IMR-90 (cell line): ENCODE data around the gene CCDC141. TPM values are rescaled to one million over a fixed set of nuclear protein-coding genes. Genes with fewer than 3 reads are reported as not detected.

Experiments used
- ATAC-seq: fragments of 200-7000 bp; cut with Tn5 transposase; 2 replicates; pipeline ENCODE4 v1.9.1; 2020; ENCODE audit warnings: low read depth, mild to moderate bottlenecking, moderate library complexity
- BruUV-seq: library from RNA; stranded (reverse); fragments of 400-500 nt; replicated peaks from 2 replicates; lab custom pipeline; 2021; lab: Mats Ljungman, UMichigan
- CTCF ChIA-PET: fragments of 300-600 bp; formaldehyde crosslinking; extraction: SDS; loops from one replicate; lab custom pipeline; 2021; ENCODE audit warnings: antibody characterized with exemption; lab: Yijun Ruan, JAX
- POLR2A ChIA-PET: fragments of 300-600 bp; sonication (Branson Sonifier 250); formaldehyde crosslinking; loops from one replicate; lab custom pipeline; 2022; ENCODE audit warnings: antibody characterized with exemption; ENCODE audit not compliant: unreplicated experiment; lab: Charles Lee
- DNase-seq: peaks from one replicate; pipeline ENCODE4 v3.0.0; 2013
- H2AFZ ChIP-seq: replicated peaks from 2 replicates; pipeline ENCODE3; 2013; ENCODE audit warnings: low read length, mild to moderate bottlenecking; ENCODE audit not compliant: poor library complexity
- H2AK5ac ChIP-seq: 2 replicates; pipeline ENCODE4 v1.6.1; 2013; ENCODE audit warnings: low read depth, low read length, inconsistent platforms
- H2AK9ac ChIP-seq: replicated peaks from 2 replicates; pipeline ENCODE3; 2013; ENCODE audit warnings: mild to moderate bottlenecking, low read depth, low read length, moderate library complexity; ENCODE audit not compliant: poor library complexity
- H2BK120ac ChIP-seq: 2 replicates; pipeline ENCODE4 v1.6.1; 2013; ENCODE audit warnings: low read depth, low read length, inconsistent platforms
- H2BK15ac ChIP-seq: 3 replicates; pipeline ENCODE4 v1.6.1; 2013; ENCODE audit warnings: low read depth, low read length, inconsistent platforms
- H2BK20ac ChIP-seq: 2 replicates; pipeline ENCODE4 v1.6.1; 2013; ENCODE audit warnings: low read depth, mild to moderate bottlenecking, inconsistent platforms, low read length, moderate library complexity
- H2BK5ac ChIP-seq: 2 replicates; pipeline ENCODE4 v1.6.1; 2013; ENCODE audit warnings: mild to moderate bottlenecking, low read depth, low read length, inconsistent platforms; ENCODE audit not compliant: poor library complexity, severe bottlenecking
- H3K14ac ChIP-seq: replicated peaks from 2 replicates; pipeline ENCODE4 v1.6.1; 2013; ENCODE audit warnings: low read depth, low read length, inconsistent platforms
- H3K18ac ChIP-seq: 2 replicates; pipeline ENCODE4 v1.6.1; 2013; ENCODE audit warnings: low read depth, low read length, control low read depth
- H3K23ac ChIP-seq: 2 replicates; pipeline ENCODE4 v1.6.1; 2013; ENCODE audit warnings: low read depth, low read length, inconsistent platforms
- H3K27ac ChIP-seq: 2 replicates; pipeline ENCODE4 v1.5.1; 2013; ENCODE audit warnings: mild to moderate bottlenecking, control low read depth, low read length; ENCODE audit not compliant: insufficient read depth
- H3K27me3 ChIP-seq: 2 replicates; pipeline ENCODE4 v1.6.1; 2013; ENCODE audit warnings: low read length; ENCODE audit not compliant: control insufficient read depth, insufficient read depth
- H3K36me3 ChIP-seq: 2 replicates; pipeline ENCODE4 v1.6.1; 2013; ENCODE audit warnings: low read length, mixed read lengths; ENCODE audit not compliant: control insufficient read depth, insufficient read depth
- H3K4ac ChIP-seq: 2 replicates; pipeline ENCODE4 v1.6.1; 2013; ENCODE audit warnings: low read depth, low read length, inconsistent platforms
- H3K4me1 ChIP-seq: 2 replicates; pipeline ENCODE4 v1.6.1; 2013; ENCODE audit warnings: low read length, mixed read lengths; ENCODE audit not compliant: control insufficient read depth, insufficient read depth
- H3K4me2 ChIP-seq: 2 replicates; pipeline ENCODE4 v1.6.1; 2013; ENCODE audit warnings: low read depth, mild to moderate bottlenecking, control low read depth, low read length, moderate library complexity
- H3K4me3 ChIP-seq: 2 replicates; pipeline ENCODE4 v1.5.1; 2013; ENCODE audit warnings: low read depth, mild to moderate bottlenecking, control low read depth, low read length, moderate library complexity; ENCODE audit not compliant: insufficient read depth
- H3K56ac ChIP-seq: 2 replicates; pipeline ENCODE4 v1.6.1; 2013; ENCODE audit warnings: low read length, inconsistent platforms; ENCODE audit not compliant: insufficient read depth; ENCODE audit errors: extremely low read depth
- H3K79me1 ChIP-seq, 2 experiments: 2 replicates each; pipeline ENCODE4 v1.6.1; 2013; ENCODE audit warnings: low read length in 2 of 2, inconsistent platforms in 1 of 2, low read depth in 1 of 2
- H3K9ac ChIP-seq: 2 replicates; pipeline ENCODE4 v1.6.1; 2013; ENCODE audit warnings: low read depth, low read length, control low read depth
- H3K9me1 ChIP-seq: 2 replicates; pipeline ENCODE4 v1.6.1; 2013; ENCODE audit warnings: low read length, inconsistent platforms; ENCODE audit not compliant: insufficient read depth
- H3K9me3 ChIP-seq: 2 replicates; pipeline ENCODE4 v1.6.1; 2013; ENCODE audit warnings: low read length; ENCODE audit not compliant: control insufficient read depth, insufficient read depth
- H4K20me1 ChIP-seq: 2 replicates; pipeline ENCODE4 v1.6.1; 2013; ENCODE audit warnings: low read length, inconsistent platforms; ENCODE audit not compliant: insufficient read depth
- H4K5ac ChIP-seq: 2 replicates; pipeline ENCODE4 v1.6.1; 2013; ENCODE audit warnings: mild to moderate bottlenecking, low read depth, low read length, control low read depth
- H4K8ac ChIP-seq, 2 experiments: 2 replicates each; pipeline ENCODE4 v1.6.1; 2013; ENCODE audit warnings: low read depth in 2 of 2, low read length in 2 of 2, control low read depth in 1 of 2, inconsistent platforms in 1 of 2
- H4K91ac ChIP-seq: 2 replicates; pipeline ENCODE4 v1.6.1; 2013; ENCODE audit warnings: low read depth, low read length, inconsistent platforms; ENCODE audit not compliant: insufficient read depth
- BHLHE40 ChIP-seq: fragments of 150-350 bp; IDR thresholded peaks from 2 replicates; pipeline ENCODE4 v1.6.1; 2016; ENCODE audit warnings: mild to moderate bottlenecking, low read depth, low read length
- CEBPB ChIP-seq: IDR thresholded peaks from 2 replicates; pipeline ENCODE4 v1.6.1; 2012; ENCODE audit warnings: low read depth, low read length, improper control_type of control experiment
- CHD1 ChIP-seq: IDR thresholded peaks from 2 replicates; pipeline ENCODE4 v1.6.1; 2012; ENCODE audit warnings: low read depth, low read length, improper control_type of control experiment
- FOS ChIP-seq: fragments of 150-350 bp; IDR thresholded peaks from 2 replicates; pipeline ENCODE4 v1.6.1; 2016; ENCODE audit warnings: low read depth, low read length
- MAFK ChIP-seq: IDR thresholded peaks from 2 replicates; pipeline ENCODE4 v1.6.1; 2012; ENCODE audit warnings: low read depth, low read length, improper control_type of control experiment
- MAZ ChIP-seq: IDR thresholded peaks from 2 replicates; pipeline ENCODE4 v1.6.1; 2012; ENCODE audit warnings: low read depth, mild to moderate bottlenecking, low read length, improper control_type of control experiment, moderate library complexity, borderline replicate concordance
- MXI1 ChIP-seq: IDR thresholded peaks from 2 replicates; pipeline ENCODE4 v1.6.1; 2012; ENCODE audit warnings: low read depth, mild to moderate bottlenecking, low read length, moderate library complexity, borderline replicate concordance
- NFE2L2 ChIP-seq: fragments of 150-350 bp; IDR thresholded peaks from 2 replicates; pipeline ENCODE4 v1.6.1; 2016; ENCODE audit warnings: low read depth, mild to moderate bottlenecking, low read length
- POLR2A ChIP-seq: IDR thresholded peaks from 2 replicates; pipeline ENCODE4 v1.6.1; 2012; ENCODE audit warnings: mild to moderate bottlenecking, low read depth, low read length
- RAD21 ChIP-seq: IDR thresholded peaks from 2 replicates; pipeline ENCODE4 v1.6.1; 2012; ENCODE audit warnings: low read length, improper control_type of control experiment
- RCOR1 ChIP-seq: IDR thresholded peaks from 2 replicates; pipeline ENCODE4 v1.6.1; 2012; ENCODE audit warnings: mild to moderate bottlenecking, low read length, improper control_type of control experiment; ENCODE audit not compliant: insufficient replicate concordance
- RFX5 ChIP-seq: IDR thresholded peaks from 2 replicates; pipeline ENCODE4 v1.8.0; 2012; ENCODE audit warnings: low read depth, mild to moderate bottlenecking, low read length, moderate library complexity
- SMC3 ChIP-seq: fragments of 150-350 bp; IDR thresholded peaks from 2 replicates; pipeline ENCODE4 v1.6.1; 2016; ENCODE audit warnings: low read depth, mild to moderate bottlenecking, antibody characterized with exemption, low read length, moderate library complexity
- WGBS, 2 experiments: methylation state at CpG; one replicate each; pipeline versions ENCODE4 v1.1.5 to v1.1.7; 2013; ENCODE audit warnings: missing lambda C conversion rate in 2 of 2; ENCODE audit not compliant: insufficient read length in 1 of 2; ENCODE audit errors: extremely low coverage in 2 of 2; 5-methylcytosine and 5-hydroxymethylcytosine counted together
- dilution Hi-C: fragments of 300-500 bp; cut with HindIII; formaldehyde crosslinking; loops from one replicate; pipeline ENCODE4 v1.14.3; 2018; ENCODE audit warnings: low sequenced_read_pairs; ENCODE audit not compliant: unreplicated experiment
- in situ Hi-C: fragments of 300-500 bp; cut with MboI; formaldehyde crosslinking; loops from 3 replicates; pipeline ENCODE4 v1.14.3; 2019; ENCODE audit warnings: low sequenced_read_pairs, inconsistent platforms, mixed read lengths
- intact Hi-C: fragments of 100-400 bp; cut with micrococcal nuclease; formaldehyde crosslinking; loops from 2 replicates; pipeline ENCODE4 v1.10.0; 2022
- polyA plus RNA-seq, 3 experiments: library from polyadenylated mRNA; depleted of rRNA; stranded (reverse); fragments of >200 nt; gene quantifications; 2 replicates each; pipeline ENCODE4 v1.2.3, GENCODE V29; 2012; ENCODE audit warnings: low replicate concordance in 1 of 3
- total RNA-seq: library from RNA; depleted of rRNA; stranded (reverse); fragments of >200 nt; gene quantifications from 2 replicates; pipeline ENCODE4 v1.2.3, GENCODE V29; 2012
- TF ChIP-seq, protein P1 (sequence below): fragments of 150-350 bp; IDR thresholded peaks from 2 replicates; pipeline ENCODE4 v1.6.1; 2016; ENCODE audit warnings: low read depth, mild to moderate bottlenecking, low read length, moderate library complexity, borderline replicate concordance
- TF ChIP-seq, protein P2 (sequence below): conservative IDR thresholded peaks from 2 replicates; pipeline ENCODE4 v1.5.1; 2012; ENCODE audit warnings: mild to moderate bottlenecking, low read depth, low read length, improper control_type of control experiment
- TF ChIP-seq, protein P3 (sequence below): fragments of 150-350 bp; IDR thresholded peaks from 2 replicates; pipeline ENCODE4 v1.6.1; 2017; ENCODE audit warnings: mild to moderate bottlenecking, antibody characterized with exemption, low read length, low read depth

The CCDC141 gene
- total and polyA plus RNA-seq, 2 of the 4 experiments (the other 2 are of a cell fraction), result not detected

DNA sequence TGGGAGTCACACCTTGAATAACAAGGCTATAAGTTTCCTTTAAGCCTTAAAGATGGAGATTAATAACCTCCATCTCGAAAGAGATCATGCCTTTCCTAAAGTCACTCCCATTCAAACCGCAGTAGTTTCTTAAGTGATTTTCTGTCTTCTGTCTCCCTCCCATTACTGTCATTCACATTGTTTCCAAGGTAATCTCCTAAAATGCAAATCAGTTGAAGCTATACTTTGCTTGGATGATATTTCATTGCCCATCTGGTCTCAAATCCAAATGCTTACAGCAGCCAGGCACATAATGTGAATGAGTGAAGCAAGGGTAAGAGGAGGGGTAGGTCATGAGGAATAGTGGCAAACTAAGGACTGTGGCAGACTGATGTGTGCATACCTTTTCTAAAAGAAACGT is 116.4 kb downstream of the CCDC141 start:
- Histone ChIP-seq H3K4me3 (no peak overlapping the region), H2BK20ac (no peak overlapping the region), H3K4ac (no peak overlapping the region), H4K20me1 (no peaks in the 10 kb centered on the region), H3K27ac (no peak overlapping the region), H2AFZ (no peak overlapping the region), H3K4me2 (no peak overlapping the region), H2BK5ac (no peak overlapping the region), H4K5ac (no peak overlapping the region), H2AK5ac (no peak overlapping the region), H2BK15ac (no peak overlapping the region), H2AK9ac (no peak overlapping the region), H2BK120ac (no peak overlapping the region), H3K18ac (no peak overlapping the region), H3K9ac (no peak overlapping the region), H3K23ac (no peak overlapping the region), H3K9me1 (no peaks in the 10 kb centered on the region), H3K36me3 (no peaks in the 10 kb centered on the region), H3K14ac (no peak overlapping the region), H3K56ac (no peak overlapping the region), H4K91ac (no peak overlapping the region), H4K8ac (no peak overlapping the region), H3K4me1 (no peaks in the 10 kb centered on the region), H3K9me3 (no peaks in the 10 kb centered on the region), H3K79me1 (no peaks in the 10 kb centered on the region), H3K27me3 (no peaks in the 10 kb centered on the region)
- intact Hi-C loops (no loop called here), in situ Hi-C loops (no loop called here), dilution Hi-C loops (no loop called here)
- ATAC-seq (no peak), DNase-seq (no peak)
- no TSS peak for BruUV-seq
- no CpG with 5 or more reads among the region's 3 CpGs for WGBS, 2 experiments
- ChIA-PET POLR2A (no interaction called here), CTCF (no interaction called here)
- TF ChIP-seq RFX5 (no peak), MXI1 (no peak), RCOR1 (no peak), NFE2L2 (no peak), CEBPB (no peak), CHD1 (no peak), MAZ (no peak), FOS (no peak), MAFK (no peak), SMC3 (no peak), RAD21 (no peak), POLR2A (no peak), BHLHE40 (no peak)
- TF ChIP-seq, protein P1, sequence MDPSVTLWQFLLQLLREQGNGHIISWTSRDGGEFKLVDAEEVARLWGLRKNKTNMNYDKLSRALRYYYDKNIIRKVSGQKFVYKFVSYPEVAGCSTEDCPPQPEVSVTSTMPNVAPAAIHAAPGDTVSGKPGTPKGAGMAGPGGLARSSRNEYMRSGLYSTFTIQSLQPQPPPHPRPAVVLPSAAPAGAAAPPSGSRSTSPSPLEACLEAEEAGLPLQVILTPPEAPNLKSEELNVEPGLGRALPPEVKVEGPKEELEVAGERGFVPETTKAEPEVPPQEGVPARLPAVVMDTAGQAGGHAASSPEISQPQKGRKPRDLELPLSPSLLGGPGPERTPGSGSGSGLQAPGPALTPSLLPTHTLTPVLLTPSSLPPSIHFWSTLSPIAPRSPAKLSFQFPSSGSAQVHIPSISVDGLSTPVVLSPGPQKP, result no peak
- TF ChIP-seq, protein P2, sequence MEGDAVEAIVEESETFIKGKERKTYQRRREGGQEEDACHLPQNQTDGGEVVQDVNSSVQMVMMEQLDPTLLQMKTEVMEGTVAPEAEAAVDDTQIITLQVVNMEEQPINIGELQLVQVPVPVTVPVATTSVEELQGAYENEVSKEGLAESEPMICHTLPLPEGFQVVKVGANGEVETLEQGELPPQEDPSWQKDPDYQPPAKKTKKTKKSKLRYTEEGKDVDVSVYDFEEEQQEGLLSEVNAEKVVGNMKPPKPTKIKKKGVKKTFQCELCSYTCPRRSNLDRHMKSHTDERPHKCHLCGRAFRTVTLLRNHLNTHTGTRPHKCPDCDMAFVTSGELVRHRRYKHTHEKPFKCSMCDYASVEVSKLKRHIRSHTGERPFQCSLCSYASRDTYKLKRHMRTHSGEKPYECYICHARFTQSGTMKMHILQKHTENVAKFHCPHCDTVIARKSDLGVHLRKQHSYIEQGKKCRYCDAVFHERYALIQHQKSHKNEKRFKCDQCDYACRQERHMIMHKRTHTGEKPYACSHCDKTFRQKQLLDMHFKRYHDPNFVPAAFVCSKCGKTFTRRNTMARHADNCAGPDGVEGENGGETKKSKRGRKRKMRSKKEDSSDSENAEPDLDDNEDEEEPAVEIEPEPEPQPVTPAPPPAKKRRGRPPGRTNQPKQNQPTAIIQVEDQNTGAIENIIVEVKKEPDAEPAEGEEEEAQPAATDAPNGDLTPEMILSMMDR, result no peak
- TF ChIP-seq, protein P3, sequence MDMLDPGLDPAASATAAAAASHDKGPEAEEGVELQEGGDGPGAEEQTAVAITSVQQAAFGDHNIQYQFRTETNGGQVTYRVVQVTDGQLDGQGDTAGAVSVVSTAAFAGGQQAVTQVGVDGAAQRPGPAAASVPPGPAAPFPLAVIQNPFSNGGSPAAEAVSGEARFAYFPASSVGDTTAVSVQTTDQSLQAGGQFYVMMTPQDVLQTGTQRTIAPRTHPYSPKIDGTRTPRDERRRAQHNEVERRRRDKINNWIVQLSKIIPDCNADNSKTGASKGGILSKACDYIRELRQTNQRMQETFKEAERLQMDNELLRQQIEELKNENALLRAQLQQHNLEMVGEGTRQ, result no peak
